K562 (cell line): ENCODE measurements around the gene MEGF10. TPM values are rescaled to one million over a fixed set of nuclear protein-coding genes. Genes with fewer than 3 reads are reported as not detected.

ENCODE experiments used
- REST ChIP-seq, 2 experiments: fragments of 450-650 bp; formaldehyde crosslinking in 1 of 2; IDR thresholded peaks; 2 replicates each; pipeline versions ENCODE4 v1.4.0 to v1.6.1; 2014 to 2020; ENCODE audit warnings: mild to moderate bottlenecking in 2 of 2, borderline replicate concordance in 1 of 2, low read depth in 1 of 2
- polyA plus RNA-seq, 8 experiments: library from polyadenylated mRNA; depleted of rRNA in 4 of 8; stranded (reverse) in 5 of 8; unstranded in 3 of 8; fragments of >200 nt; fragmentation: Nextera tagmentation in 2 of 8; fragmentation: Illumina TruSeq in 1 of 8; extraction: Ambion mirVana in 2 of 8; extraction: Trizol in 1 of 8; gene quantifications; 2 replicates each; pipeline versions ENCODE4 v1.2.1 to v1.2.3, GENCODE V29; 2011 to 2014; ENCODE audit warnings: inconsistent platforms in 1 of 8, missing spikeins in 1 of 8
- total RNA-seq, 7 experiments: library from RNA; depleted of rRNA in 6 of 7; stranded (reverse); fragments of >200 nt in 6 of 7; fragmentation: Illumina TruSeq in 2 of 7; extraction: Trizol in 2 of 7; gene quantifications; 2 replicates each; pipeline versions ENCODE4 v1.2.1 to v1.2.3, GENCODE V29; 2011 to 2021; ENCODE audit warnings: low replicate concordance in 1 of 7

Gene MEGF10
- total and polyA plus RNA-seq, 9 of the 15 experiments (the other 6 are each of a cell fraction or from before 2014, with no cell fraction given) = 0.07 TPM; not detected in 8

GRCh38 chr5:127492854-127493738 lies 202.5 kb downstream of the MEGF10 start (continued):
- TF ChIP-seq REST (IDR thresholded peaks at IDR 0.05; ENCODE audit: borderline replicate concordance) (peak; percentile 30; the same call in 1 of the 2 replicates), REST (CRISPR knock-in tag; IDR thresholded peaks at IDR 0.05; ENCODE audit: low read depth) (no peak)
